BLaER1 (cell line): ENCODE measurements around the gene PLXNB1.

Source experiments
- H3K27ac ChIP-seq: shearing (Covaris generic); formaldehyde crosslinking; 2 replicates; pipeline ENCODE4 v1.8.1; 2022
- H3K27me3 ChIP-seq: shearing (Covaris generic); formaldehyde crosslinking; 2 replicates; pipeline ENCODE4 v1.8.1; 2022
- H3K36me3 ChIP-seq: shearing (Covaris generic); formaldehyde crosslinking; 2 replicates; pipeline ENCODE4 v1.8.1; 2022
- H3K4me1 ChIP-seq: shearing (Covaris generic); formaldehyde crosslinking; 2 replicates; pipeline ENCODE4 v1.8.1; 2022
- H3K4me2 ChIP-seq: shearing (Covaris generic); formaldehyde crosslinking; 2 replicates; pipeline ENCODE4 v1.8.1; 2022
- H3K4me3 ChIP-seq: shearing (Covaris generic); formaldehyde crosslinking; 2 replicates; pipeline ENCODE4 v1.8.1; 2022
- H3K9ac ChIP-seq: shearing (Covaris generic); formaldehyde crosslinking; 2 replicates; pipeline ENCODE4 v1.8.1; 2022
- H3K9me3 ChIP-seq: shearing (Covaris generic); formaldehyde crosslinking; 2 replicates; pipeline ENCODE4 v1.8.1; 2022
- H4K20me1 ChIP-seq: shearing (Covaris generic); formaldehyde crosslinking; 2 replicates; pipeline ENCODE4 v1.8.1; 2022
- Cebpa-rat ChIP-seq: shearing (Covaris generic); IDR thresholded peaks from 2 replicates; pipeline ENCODE4 v1.8.1; 2022

PLXNB1 gene

DNA sequence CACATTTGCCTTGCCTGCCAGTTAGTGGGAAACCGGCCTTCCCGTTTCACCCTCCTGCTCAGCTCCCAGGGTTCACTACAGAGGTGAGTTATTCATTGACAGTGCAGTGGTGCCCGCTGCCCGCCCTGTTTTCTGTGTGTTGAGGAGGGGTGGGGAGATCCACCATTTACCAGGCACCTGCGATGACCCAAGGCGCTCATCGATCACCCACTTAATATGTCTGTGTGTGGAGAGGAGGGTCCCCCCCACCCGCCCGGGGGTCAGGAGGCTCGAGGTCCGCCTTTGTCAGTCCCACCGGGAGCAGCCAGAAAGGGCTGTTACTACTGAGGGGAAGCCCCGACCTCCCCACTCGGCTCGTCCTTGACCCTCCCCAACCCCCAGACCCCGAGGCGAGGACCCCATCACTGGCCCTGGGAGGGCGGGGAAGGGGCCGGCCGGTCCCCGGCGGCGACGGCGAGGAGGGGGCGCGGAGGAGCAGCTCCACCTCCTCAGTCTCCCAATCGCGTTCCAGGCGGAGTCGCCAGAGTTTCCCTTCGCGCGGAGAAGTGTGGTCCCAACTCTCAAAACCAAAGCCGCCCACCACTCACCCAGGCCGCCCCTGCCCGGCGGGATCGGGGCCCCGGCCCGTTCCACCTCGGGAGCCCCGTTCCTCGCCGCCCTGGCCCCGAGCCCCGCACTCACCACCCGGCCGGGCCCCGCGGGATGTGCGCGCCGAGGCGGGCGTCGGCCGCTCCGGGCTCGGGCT, 1.1 kb downstream of the PLXNB1 start:
- Histone ChIP-seq H3K4me3 (peak overlapping the region; percentile 95), H3K9ac (peak overlapping the region; percentile 98), H3K27me3 (no peaks in the 10 kb centered on the region), H3K36me3 (peaks cover 36% of the 10 kb centered on the region), H3K4me1 (peaks cover 55% of the 10 kb centered on the region), H3K4me2 (peak overlapping the region; percentile 98), H3K27ac (peak overlapping the region; percentile 98), H4K20me1 (peaks cover 43% of the 10 kb centered on the region), H3K9me3 (no peaks in the 10 kb centered on the region)
- TF ChIP-seq Cebpa-rat = no peak

DNA sequence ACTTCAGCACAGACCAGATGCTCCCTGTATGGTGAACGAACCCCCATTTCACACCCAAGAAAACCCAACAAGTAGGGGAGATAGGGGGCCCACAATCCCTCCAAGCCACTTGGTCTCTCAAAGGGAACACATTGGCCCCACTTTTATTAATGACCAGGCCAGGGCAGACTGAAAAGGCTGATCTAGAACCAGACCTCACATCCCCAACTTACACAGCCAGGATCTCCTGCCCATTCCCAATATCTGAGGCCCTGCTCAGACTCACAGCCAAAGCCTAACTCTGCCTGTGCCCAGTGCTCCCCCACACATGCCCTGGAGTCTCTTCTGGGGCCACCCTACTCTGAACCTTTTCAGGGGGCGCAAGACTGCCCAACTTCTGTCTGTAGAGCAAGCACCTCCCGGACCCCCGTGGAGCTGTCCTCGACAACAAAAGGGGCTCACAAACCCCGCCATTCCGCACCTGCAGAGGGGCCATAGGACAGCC, 1.8 kb downstream of the PLXNB1 start:
- H4K20me1 ChIP-seq = peaks cover 49% of the 10 kb centered on the region
- peaks cover 36% of the 10 kb centered on the region for H3K36me3 ChIP-seq
- TF ChIP-seq Cebpa-rat = no peak
- peak overlapping the region; percentile 98 for H3K4me2 ChIP-seq
- H3K9me3 ChIP-seq = no peaks in the 10 kb centered on the region
- peak overlapping the region; percentile 98 for H3K9ac ChIP-seq
- peaks cover 61% of the 10 kb centered on the region for H3K4me1 ChIP-seq
- peak overlapping the region; percentile 95 for H3K4me3 ChIP-seq
- H3K27ac ChIP-seq = peak overlapping the region; percentile 98
- H3K27me3 ChIP-seq = no peaks in the 10 kb centered on the region

DNA sequence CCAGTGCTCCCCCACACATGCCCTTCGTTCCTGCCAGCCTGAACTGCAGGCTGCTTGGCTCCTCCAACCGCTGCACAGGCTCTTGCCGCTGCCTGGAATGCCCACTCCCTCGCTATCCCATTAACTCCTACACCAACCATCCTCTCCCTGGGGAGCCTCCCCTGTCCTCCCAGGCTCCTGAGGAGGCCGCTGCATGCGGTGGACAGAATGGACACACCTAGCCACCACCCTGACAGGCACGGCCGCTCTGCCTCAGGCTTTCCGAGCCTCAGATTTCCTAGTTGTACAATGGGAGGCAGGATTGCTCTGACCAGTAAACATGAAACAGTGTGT, 2.3 kb downstream of the PLXNB1 start:
- Histone ChIP-seq H3K9me3 (no peaks in the 10 kb centered on the region), H3K4me1 (peaks cover 67% of the 10 kb centered on the region), H3K9ac (peak overlapping the region; percentile 98), H3K4me3 (peak overlapping the region; percentile 95), H4K20me1 (peaks cover 55% of the 10 kb centered on the region), H3K4me2 (peak overlapping the region; percentile 98), H3K36me3 (peaks cover 36% of the 10 kb centered on the region), H3K27ac (peak overlapping the region; percentile 98), H3K27me3 (no peaks in the 10 kb centered on the region)
- TF ChIP-seq Cebpa-rat = no peak

DNA sequence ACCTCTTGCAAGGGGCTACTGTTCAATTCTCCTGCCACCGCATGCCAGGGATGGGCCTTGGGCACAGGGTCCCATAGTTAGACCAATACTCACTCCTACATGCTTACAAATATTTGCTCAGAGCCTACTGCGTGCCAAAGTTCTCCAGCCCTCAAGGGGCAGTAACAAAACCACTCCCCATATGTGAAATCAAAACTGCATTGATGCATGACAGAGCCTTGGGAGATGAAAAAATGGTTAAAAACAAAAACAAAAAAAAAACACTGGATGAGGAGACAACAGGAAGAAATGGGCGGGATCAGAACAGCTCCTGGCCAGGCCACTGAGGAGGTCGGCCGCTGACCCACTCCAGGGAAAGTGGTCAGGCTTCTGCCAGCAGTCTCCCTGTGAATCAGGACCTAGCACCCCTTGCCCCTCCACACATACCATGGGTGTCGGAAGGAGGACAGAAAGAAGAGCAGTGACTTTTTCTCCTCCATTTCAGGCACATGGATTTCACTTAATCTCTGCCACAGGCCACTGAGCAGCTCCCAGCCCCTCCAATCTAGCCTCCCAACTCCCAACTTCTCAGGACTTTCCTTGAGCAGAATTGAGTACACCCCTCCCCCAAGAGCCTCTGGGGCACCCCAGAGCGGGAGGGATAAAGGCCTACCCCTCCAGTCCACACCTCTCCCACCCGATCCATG, 2.8 kb downstream of the PLXNB1 start:
- Histone ChIP-seq H3K4me2 (peak overlapping the region; percentile 98), H3K36me3 (peaks cover 36% of the 10 kb centered on the region), H3K4me3 (peak overlapping the region; percentile 95), H3K9me3 (no peaks in the 10 kb centered on the region), H4K20me1 (peaks cover 60% of the 10 kb centered on the region), H3K27ac (peak overlapping the region; percentile 98), H3K9ac (peak overlapping the region; percentile 98), H3K27me3 (no peaks in the 10 kb centered on the region), H3K4me1 (peaks cover 72% of the 10 kb centered on the region)
- TF ChIP-seq Cebpa-rat = no peak

DNA sequence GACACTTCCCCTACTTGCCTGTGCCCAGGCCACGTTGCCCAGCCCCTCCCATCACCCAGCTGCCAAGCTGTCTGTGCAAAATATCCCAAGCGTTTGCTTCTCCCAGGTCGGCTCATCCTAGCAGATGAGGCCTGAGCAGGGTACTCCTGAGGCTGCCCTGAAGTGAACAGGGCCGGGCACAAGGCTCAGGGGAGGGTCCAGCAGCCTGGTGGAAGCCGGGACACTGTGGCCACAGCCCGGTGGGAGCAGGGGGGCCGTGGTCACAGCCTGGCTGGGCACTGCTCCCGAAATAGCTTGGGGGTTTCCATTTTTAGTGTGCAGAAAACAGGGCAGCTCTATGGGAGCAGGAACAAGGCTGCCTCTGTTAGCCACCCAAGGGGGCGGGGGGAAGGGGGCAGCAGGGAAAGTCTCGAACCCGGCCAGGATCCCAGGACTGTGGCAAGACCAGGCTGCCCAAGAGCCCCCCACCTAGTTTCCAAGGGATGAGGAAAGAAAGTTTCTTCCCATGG, 3.4 kb downstream of the PLXNB1 start:
- Histone ChIP-seq H3K27ac (peak overlapping the region; percentile 98), H4K20me1 (peaks cover 66% of the 10 kb centered on the region), H3K4me1 (peaks cover 77% of the 10 kb centered on the region), H3K4me2 (peak overlapping the region; percentile 98), H3K9me3 (no peaks in the 10 kb centered on the region), H3K9ac (peak overlapping the region; percentile 98), H3K27me3 (no peaks in the 10 kb centered on the region), H3K4me3 (peak overlapping the region; percentile 95), H3K36me3 (peaks cover 41% of the 10 kb centered on the region)
- no peak for TF ChIP-seq Cebpa-rat

DNA sequence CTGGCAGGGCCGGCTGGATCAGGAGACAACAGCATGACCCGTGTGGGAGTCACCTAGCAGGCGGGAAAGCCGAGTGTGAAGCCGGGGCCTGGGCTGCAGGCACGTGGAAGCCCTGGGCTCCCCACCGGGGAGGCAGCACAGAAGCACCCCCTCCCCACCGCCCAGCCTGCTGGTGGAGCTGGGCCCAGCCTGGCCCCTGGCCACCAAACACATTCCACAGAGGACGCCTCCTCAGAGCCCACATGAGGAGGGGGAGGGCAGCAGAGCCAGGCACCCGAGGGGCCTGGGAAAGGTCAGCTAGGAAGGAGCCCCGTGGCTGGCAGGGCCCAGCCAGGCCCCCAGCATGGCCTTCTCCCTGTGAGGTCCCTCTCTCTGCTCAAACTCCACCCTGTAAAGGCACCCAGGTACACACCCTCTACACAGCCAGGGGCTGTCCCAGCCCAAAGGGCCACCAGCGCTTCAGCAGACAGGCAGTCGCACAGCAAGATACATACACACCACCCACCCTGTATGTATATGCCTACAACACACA, 4.5 kb downstream of the PLXNB1 start:
- peak overlapping the region; percentile 98 for H3K4me2 ChIP-seq
- TF ChIP-seq Cebpa-rat = no peak
- peak overlapping the region; percentile 98 for H3K9ac ChIP-seq
- H3K9me3 ChIP-seq = no peaks in the 10 kb centered on the region
- peak overlapping the region; percentile 98 for H3K27ac ChIP-seq
- 0 out of 2 replicates have a peak overlapping the region, but pooled peaks have one; percentile 95 for H3K4me3 ChIP-seq
- peaks cover 72% of the 10 kb centered on the region for H3K4me1 ChIP-seq
- H3K27me3 ChIP-seq = no peaks in the 10 kb centered on the region
- peaks cover 52% of the 10 kb centered on the region for H3K36me3 ChIP-seq
- peaks cover 77% of the 10 kb centered on the region for H4K20me1 ChIP-seq

DNA sequence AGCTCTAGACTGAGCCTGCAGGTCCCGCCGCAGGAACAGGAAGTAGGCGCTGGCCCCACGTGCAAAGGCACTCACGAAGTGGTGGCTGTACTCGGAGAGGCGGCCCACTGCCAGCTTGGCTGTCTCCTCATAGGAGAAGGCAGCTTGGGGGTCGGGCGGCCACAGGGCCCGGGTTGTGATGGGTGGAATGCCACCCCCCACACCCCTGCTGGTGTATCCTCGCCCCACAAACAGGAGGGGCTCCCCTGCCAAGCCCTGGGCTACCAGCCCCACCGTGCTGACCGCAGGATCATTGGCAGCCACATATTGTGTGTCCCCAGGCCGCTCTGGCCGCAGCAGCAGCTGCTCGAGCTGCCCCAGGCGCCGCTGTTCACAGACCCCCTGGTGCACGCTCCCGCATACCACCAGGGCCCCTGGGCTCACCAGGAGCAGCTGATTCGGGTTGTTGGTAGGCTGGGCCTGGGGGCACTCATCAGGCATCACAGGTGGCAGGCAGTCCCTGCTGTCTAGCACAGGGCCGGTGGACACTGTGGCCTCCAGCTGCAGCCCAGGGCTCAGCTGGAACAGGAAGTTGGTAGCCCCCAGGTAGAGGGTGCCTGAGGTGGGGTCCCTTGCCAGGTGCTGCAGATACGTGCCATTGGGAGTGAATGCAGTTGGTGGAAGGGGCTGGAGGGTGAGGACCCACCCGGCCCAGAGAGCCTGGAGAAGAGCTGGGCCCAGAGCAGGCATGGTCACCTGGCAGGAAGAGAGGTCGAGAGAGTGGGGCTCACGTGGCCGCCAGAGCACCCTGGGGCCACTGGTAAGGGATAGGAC, 5.8 kb downstream of the PLXNB1 start:
- peaks cover 90% of the 10 kb centered on the region for H4K20me1 ChIP-seq
- H3K9me3 ChIP-seq = no peaks in the 10 kb centered on the region
- peaks cover 66% of the 10 kb centered on the region for H3K4me1 ChIP-seq
- peak overlapping the region; percentile 98 for H3K4me2 ChIP-seq
- H3K36me3 ChIP-seq = peaks cover 64% of the 10 kb centered on the region
- H3K9ac ChIP-seq = peak overlapping the region; percentile 98; the same call in 1 of the 2 replicates
- no peak overlapping the region for H3K4me3 ChIP-seq
- no peak for TF ChIP-seq Cebpa-rat
- no peaks in the 10 kb centered on the region for H3K27me3 ChIP-seq
- peak overlapping the region; percentile 98 for H3K27ac ChIP-seq

DNA sequence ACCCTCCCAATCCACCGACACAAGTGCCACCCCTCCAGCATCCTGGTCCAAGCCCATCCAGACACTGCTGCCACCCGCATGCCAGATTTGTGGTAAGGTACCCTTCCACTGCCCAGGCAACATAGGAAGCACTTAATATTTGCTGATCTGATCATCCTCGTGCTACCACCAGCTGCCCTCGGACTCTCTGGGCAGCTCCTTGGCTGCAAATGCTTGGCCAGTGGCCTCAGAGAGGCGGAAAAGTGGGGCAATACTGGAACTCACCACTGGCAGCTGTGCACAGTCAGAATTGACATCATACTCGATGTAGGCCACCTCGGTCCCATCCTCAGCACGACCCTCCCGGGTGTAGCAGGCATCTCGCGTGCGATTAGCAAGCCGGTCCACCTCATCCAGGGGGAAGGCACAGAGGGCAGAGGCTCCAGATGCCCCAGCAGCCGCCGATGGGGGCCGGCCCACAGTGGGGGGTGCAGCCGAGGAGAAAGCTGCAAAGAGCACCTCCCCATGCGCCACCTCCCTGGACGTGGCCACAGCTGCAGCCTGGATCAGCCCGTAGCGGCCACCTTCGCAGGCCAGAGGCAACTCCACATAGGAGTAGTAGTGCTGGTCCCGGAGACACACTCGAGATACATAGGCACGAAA, 6.5 kb downstream of the PLXNB1 start:
- Histone ChIP-seq H3K9me3 (no peaks in the 10 kb centered on the region), H4K20me1 (peaks cover 97% of the 10 kb centered on the region), H3K4me3 (no peak overlapping the region), H3K9ac (peak overlapping the region; percentile 41), H3K4me1 (peaks cover 66% of the 10 kb centered on the region), H3K36me3 (peaks cover 71% of the 10 kb centered on the region), H3K27ac (peak overlapping the region; percentile 98; the same call in 1 of the 2 replicates), H3K27me3 (no peaks in the 10 kb centered on the region), H3K4me2 (peak overlapping the region; percentile 98)
- TF ChIP-seq Cebpa-rat = no peak

DNA sequence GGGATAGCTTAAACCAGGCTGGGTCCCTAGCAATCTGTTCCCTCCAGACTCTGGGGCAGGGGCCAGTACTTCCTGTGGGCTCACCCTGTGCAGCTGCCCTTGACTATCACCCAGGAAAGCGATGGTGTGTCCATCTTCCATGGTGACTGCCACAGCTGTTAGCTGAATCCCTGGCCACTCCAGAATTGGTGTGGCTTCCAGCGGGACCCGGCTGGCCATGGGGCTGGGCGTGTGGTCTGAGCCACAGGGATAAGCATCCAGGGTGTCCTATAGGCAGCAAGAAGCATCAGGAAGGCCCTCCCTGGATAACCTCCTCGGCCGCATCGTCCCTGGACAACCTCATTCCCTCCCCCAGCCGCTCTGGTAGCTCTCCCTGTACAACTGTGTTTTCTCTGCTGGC, 7.2 kb downstream of the PLXNB1 start:
- Histone ChIP-seq H3K4me1 (peaks cover 61% of the 10 kb centered on the region), H3K36me3 (peaks cover 78% of the 10 kb centered on the region), H4K20me1 (peaks cover 97% of the 10 kb centered on the region), H3K27ac (peak overlapping the region; percentile 62), H3K4me3 (no peak overlapping the region), H3K9me3 (no peaks in the 10 kb centered on the region), H3K4me2 (peak overlapping the region; percentile 98), H3K27me3 (no peaks in the 10 kb centered on the region), H3K9ac (peak overlapping the region; percentile 41; the same call in 1 of the 2 replicates)
- no peak for TF ChIP-seq Cebpa-rat
